Measurements from ENCODE around the gene KIF1A. TPM values are rescaled to one million over a fixed set of nuclear protein-coding genes. Genes with fewer than 3 reads are reported as not detected.

The KIF1A gene
- total and polyA plus RNA-seq, 2 of the 8 experiments (the other 6 are each of a cell fraction or from before 2014, with no cell fraction given): 61.3 to 281 TPM

GRCh38 chr2:240736281-240737250, 83.5 kb downstream of the KIF1A start:
- Histone ChIP-seq H3K27ac (ENCODE audit: low read depth, low read length) (no peak overlapping the region), H3K4ac (replicated peaks; ENCODE audit: insufficient read length, low read depth, low read length) (no peak overlapping the region), H3K9me3 (ENCODE audit: insufficient read depth in 2 of 2, low read depth in 1 of 2, low read length in 1 of 2) (no peaks in the 10 kb centered on the region), H3K4me2 (ENCODE audit: insufficient read depth in 1 of 2, low read depth in 2 of 2, low read length in 2 of 2) (no peak overlapping the region), H2AFZ (ENCODE audit: low read length) (no peak overlapping the region), H3K4me3 (ENCODE audit: extremely low read depth in 1 of 4, insufficient read depth in 2 of 4, low read depth in 3 of 4, low read length in 4 of 4) (no peak overlapping the region), H3K9ac (replicated peaks in 1 of 4; ENCODE audit: extremely low read depth in 1 of 4, low read depth in 3 of 4, low read length in 3 of 4) (no peak overlapping the region; a peak in 1 of 7 replicates), H3K27me3 (replicated peaks in 1 of 4; ENCODE audit: control insufficient read depth in 3 of 4, extremely low read depth in 1 of 4, insufficient read depth in 3 of 4, low read length in 3 of 4) (no peaks in the 10 kb centered on the region), H4K8ac (ENCODE audit: extremely low read depth, insufficient read depth, low read length) (no peak overlapping the region), H2BK15ac (ENCODE audit: low read length) (no peak overlapping the region), H3K18ac (ENCODE audit: extremely low read depth, low read length) (no peak overlapping the region), H2BK120ac (replicated peaks; ENCODE audit: low read depth, low read length) (no peak overlapping the region), H3K4me1 (replicated peaks in 1 of 4; ENCODE audit: control insufficient read depth in 3 of 4, insufficient read depth in 4 of 4, low read length in 3 of 4) (no peaks in the 10 kb centered on the region; a peak in 1 of 7 replicates), H2BK12ac (ENCODE audit: low read depth, low read length) (no peak overlapping the region), H3K56ac (replicated peaks; ENCODE audit: insufficient read length, low read depth, low read length) (no peak overlapping the region), H3K79me2 (ENCODE audit: control insufficient read depth in 1 of 2, insufficient read depth in 2 of 2, low read length in 2 of 2) (no peaks in the 10 kb centered on the region), H3K23me2 (ENCODE audit: low read depth, low read length) (peaks cover 4% of the 10 kb centered on the region; the same call in 1 of the 2 replicates), H3K36me3 (ENCODE audit: control insufficient read depth in 2 of 4, insufficient read depth in 4 of 4, low read length in 3 of 4) (peaks cover 27 to 85% (median 62%) of the 10 kb centered on the region in 4 experiments), H4K20me1 (replicated peaks in 1 of 2; ENCODE audit: control insufficient read depth in 1 of 2, insufficient read depth in 2 of 2, low read length in 2 of 2) (peaks cover 11 to 15% of the 10 kb centered on the region in 2 experiments), H2BK5ac (ENCODE audit: low read depth, low read length) (no peak overlapping the region), H2BK20ac (ENCODE audit: low read length) (no peak overlapping the region), H4K91ac (replicated peaks; ENCODE audit: insufficient read length, low read length) (no peak overlapping the region), H3K79me1 (ENCODE audit: low read depth, low read length) (peaks cover 3% of the 10 kb centered on the region; the same call in 1 of the 2 replicates), H3K14ac (ENCODE audit: insufficient read length) (no peak overlapping the region), H4K5ac (ENCODE audit: insufficient read length, low read depth, low read length) (no peak overlapping the region), H2AK5ac (ENCODE audit: low read depth, low read length) (no peak overlapping the region), H3K23ac (ENCODE audit: insufficient read length) (no peak overlapping the region)
- no peak for DNase-seq (ENCODE audit: low read depth in 1 of 2, low spot score in 2 of 2)
- ChIA-PET CTCF (ENCODE audit: partially characterized antibody) (interaction anchor here (0.7 to 0.8 kb wide), 2 partner anchors 17 to 20 kb away, joined by 3 read pairs; no protein-coding TSS in a partner anchor), POLR2A (ENCODE audit: partially characterized antibody) (interaction anchor here (0.6 to 2.3 kb wide), 6 partner anchors 11 to 374 kb away, joined by 3 to 11 read pairs (median 4); no protein-coding TSS in a partner anchor)
- 88% methylated on average over 32 of the region's 35 CpGs; no CpG with 5 or more reads in 1 of the 2 experiments for WGBS, 2 experiments (ENCODE audit: extremely low coverage in 1 of 2, insufficient coverage in 1 of 2, insufficient read length in 1 of 2, insufficient replicate concordance in 2 of 2, low coverage in 1 of 2, low lambda C conversion rate in 2 of 2, missing lambda C conversion rate in 1 of 2)
- TF ChIP-seq NANOG (IDR thresholded peaks at IDR 0.05; ENCODE audit: insufficient read depth, low read depth, low read length, poor library complexity, severe bottlenecking) (no peak), CBX5 (IDR thresholded peaks at IDR 0.05; ENCODE audit: low read depth, low read length) (no peak), YY1 (IDR thresholded peaks at IDR 0.05; ENCODE audit: low read depth, low read length) (no peak), RAD21 (IDR thresholded peaks at IDR 0.05 in 1 of 2, conservative IDR thresholded peaks at IDR 0.05 in 1 of 2; ENCODE audit: low read depth in 2 of 2, low read length in 2 of 2) (no peak), TBP (IDR thresholded peaks at IDR 0.05; ENCODE audit: low read depth, low read length) (no peak), RXRA (IDR thresholded peaks at IDR 0.05; ENCODE audit: insufficient read depth, low read depth, low read length) (no peak)
- FAIRE-seq: no peak
